Common myeloid progenitor, CD34-positive (primary cell): Measurements from ENCODE around the gene RANBP17.
A peak's percentile ranks its signal among the peaks of the same experiment; 100 is the strongest.

ENCODE experiments used
- CTCF ChIA-PET: fragments of 350-600 bp; sonication (Branson Sonifier 250); formaldehyde crosslinking; loops from one replicate; lab custom pipeline; 2021; ENCODE audit warnings: antibody characterized with exemption; lab: Charles Lee
- POLR2A ChIA-PET: fragments of 350-600 bp; sonication (Branson Sonifier 250); formaldehyde crosslinking; loops from one replicate; lab custom pipeline; 2021; ENCODE audit warnings: antibody characterized with exemption; lab: Charles Lee
- DNase-seq, 3 donors: peaks; one replicate each; pipeline versions ENCODE4 v3.0.0 to v3.0.0-alpha.2; 2013
- H3K27ac ChIP-seq, 2 experiments: 1 replicate in 1 of 2; 2 replicates in 1 of 2; pipeline ENCODE4 v1.7.0; 2013; ENCODE audit warnings: inconsistent platforms in 2 of 2, low read length in 2 of 2, mild to moderate bottlenecking in 2 of 2, low read depth in 1 of 2, moderate library complexity in 1 of 2; ENCODE audit not compliant: severe bottlenecking in 2 of 2, insufficient read depth in 1 of 2, poor library complexity in 1 of 2
- H3K27me3 ChIP-seq, 5 experiments: replicated peaks in 2 of 5; 1 replicate in 3 of 5; 2 replicates in 2 of 5; pipeline versions ENCODE4 v1.6.1 to v1.7.0; 2013; ENCODE audit warnings: low read length in 4 of 5, mild to moderate bottlenecking in 2 of 5, moderate library complexity in 2 of 5, inconsistent platforms in 1 of 5; ENCODE audit not compliant: insufficient read depth in 5 of 5, control insufficient read depth in 4 of 5
- H3K36me3 ChIP-seq, 4 experiments: 1 replicate in 2 of 4; 2 replicates in 2 of 4; pipeline versions ENCODE4 v1.6.1 to v1.7.0; 2013; ENCODE audit warnings: low read length in 3 of 4, control low read depth in 1 of 4, mild to moderate bottlenecking in 1 of 4; ENCODE audit not compliant: control insufficient read depth in 4 of 4, insufficient read depth in 4 of 4
- H3K4me1 ChIP-seq, 4 experiments: 1 replicate in 3 of 4; 2 replicates in 1 of 4; pipeline versions ENCODE4 v1.6.1 to v1.7.1; 2013; ENCODE audit warnings: low read length in 3 of 4, mild to moderate bottlenecking in 3 of 4, control low read depth in 1 of 4, inconsistent platforms in 1 of 4, moderate library complexity in 1 of 4; ENCODE audit not compliant: control insufficient read depth in 4 of 4, insufficient read depth in 4 of 4; ENCODE audit errors: control extremely low read depth in 1 of 4
- H3K4me3 ChIP-seq, 7 experiments: 1 replicate in 4 of 7; 2 replicates in 3 of 7; pipeline versions ENCODE4 v1.5.1 to v1.7.0; 2013; ENCODE audit warnings: mild to moderate bottlenecking in 7 of 7, low read length in 6 of 7, moderate library complexity in 6 of 7, inconsistent platforms in 2 of 7, low read depth in 2 of 7, control low read depth in 1 of 7; ENCODE audit not compliant: insufficient read depth in 4 of 7, control insufficient read depth in 1 of 7; ENCODE audit errors: extremely low read depth in 1 of 7
- H3K9me3 ChIP-seq, 5 experiments: 1 replicate in 4 of 5; 2 replicates in 1 of 5; pipeline versions ENCODE4 v1.6.1 to v1.7.1; 2013; ENCODE audit warnings: low read length in 4 of 5, mild to moderate bottlenecking in 2 of 5, inconsistent platforms in 1 of 5, low read depth in 1 of 5, moderate library complexity in 1 of 5; ENCODE audit not compliant: control insufficient read depth in 4 of 5, insufficient read depth in 2 of 5; ENCODE audit errors: control extremely low read depth in 1 of 5
- WGBS: methylation state at CpG from one replicate; pipeline ENCODE4 v1.1.5; 2013; ENCODE audit not compliant: insufficient coverage; 5-methylcytosine and 5-hydroxymethylcytosine counted together

The RANBP17 gene

DNA sequence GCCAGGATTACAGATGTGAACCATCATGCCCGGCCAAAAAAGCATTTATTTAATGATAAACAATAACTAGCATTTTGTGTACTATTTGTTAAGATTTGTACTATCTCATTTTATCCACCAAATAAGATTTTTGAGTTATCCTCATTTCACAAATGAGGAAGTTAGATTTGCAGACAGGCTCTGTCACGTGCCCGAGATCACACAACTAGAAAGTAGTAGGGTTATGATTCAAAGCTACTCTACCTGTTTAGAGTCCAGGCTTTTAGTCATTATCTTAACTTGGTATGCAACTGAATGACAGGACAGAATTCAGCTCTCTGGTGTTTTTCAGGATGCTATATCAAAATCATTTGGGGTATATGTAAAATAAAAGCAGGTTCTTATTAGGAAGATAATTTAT lies 20.5 kb downstream of the RANBP17 start:
- DNase-seq = peak in 1 of 3 donors; percentile 12
- Histone ChIP-seq H3K36me3 (peaks cover 0 to 6% (median 2%) of the 10 kb centered on the region in 4 experiments), H3K27ac (no peak overlapping the region), H3K27me3 (no peaks in the 10 kb centered on the region), H3K9me3 (no peaks in the 10 kb centered on the region), H3K4me3 (no peak overlapping the region), H3K4me1 (no peaks in the 10 kb centered on the region)
- ChIA-PET CTCF (no interaction called here), POLR2A (no interaction called here)
- 89% methylated on average over 2 of the region's 3 CpGs for WGBS

DNA sequence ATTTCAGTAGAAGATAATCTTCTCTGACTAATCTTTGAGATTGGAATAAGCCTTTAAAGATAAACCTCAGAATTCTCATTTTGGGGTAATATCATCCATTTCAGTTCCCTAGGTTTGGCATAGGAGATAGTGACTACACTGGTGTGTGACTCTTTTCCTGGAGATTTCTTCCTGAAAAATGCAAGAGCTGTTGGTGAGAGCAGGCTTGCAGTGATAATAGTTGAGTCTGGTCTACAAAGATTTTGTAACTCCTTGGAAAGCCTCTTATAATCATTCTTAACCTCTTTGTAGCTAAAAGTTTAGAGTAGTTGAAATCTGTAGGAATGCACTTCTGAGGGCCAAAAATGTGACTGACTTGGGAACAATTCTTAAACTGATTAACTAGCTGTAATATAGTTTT lies 23.4 kb downstream of the RANBP17 start:
- Histone ChIP-seq H3K27ac (no peak overlapping the region), H3K27me3 (no peaks in the 10 kb centered on the region), H3K9me3 (no peaks in the 10 kb centered on the region), H3K4me3 (no peak overlapping the region), H3K36me3 (peaks cover 0 to 4% (median under 1%) of the 10 kb centered on the region in 4 experiments), H3K4me1 (no peaks in the 10 kb centered on the region)
- POLR2A ChIA-PET = no interaction called here
- no peak for DNase-seq
- CTCF ChIA-PET = no interaction called here

DNA sequence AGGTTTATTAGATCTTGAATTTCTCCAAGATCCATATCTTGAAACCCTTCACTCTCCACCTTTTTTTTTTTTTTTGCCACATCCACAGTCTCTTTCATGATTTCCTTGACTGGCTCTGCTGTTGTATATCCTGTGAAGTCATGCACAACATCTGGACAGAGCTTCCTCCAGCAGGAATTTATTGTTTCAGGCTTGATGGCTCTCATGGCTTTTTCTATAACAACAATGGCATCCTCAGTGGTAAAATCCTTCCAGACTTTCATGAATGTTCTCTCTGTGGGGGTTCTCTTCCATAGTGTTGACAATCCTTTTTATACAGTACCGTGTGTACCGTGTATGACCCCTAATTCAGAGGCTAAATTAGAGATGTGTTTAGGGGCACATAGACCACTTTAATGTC lies 24.0 kb downstream of the RANBP17 start:
- CTCF ChIA-PET = no interaction called here
- no peak for DNase-seq

DNA sequence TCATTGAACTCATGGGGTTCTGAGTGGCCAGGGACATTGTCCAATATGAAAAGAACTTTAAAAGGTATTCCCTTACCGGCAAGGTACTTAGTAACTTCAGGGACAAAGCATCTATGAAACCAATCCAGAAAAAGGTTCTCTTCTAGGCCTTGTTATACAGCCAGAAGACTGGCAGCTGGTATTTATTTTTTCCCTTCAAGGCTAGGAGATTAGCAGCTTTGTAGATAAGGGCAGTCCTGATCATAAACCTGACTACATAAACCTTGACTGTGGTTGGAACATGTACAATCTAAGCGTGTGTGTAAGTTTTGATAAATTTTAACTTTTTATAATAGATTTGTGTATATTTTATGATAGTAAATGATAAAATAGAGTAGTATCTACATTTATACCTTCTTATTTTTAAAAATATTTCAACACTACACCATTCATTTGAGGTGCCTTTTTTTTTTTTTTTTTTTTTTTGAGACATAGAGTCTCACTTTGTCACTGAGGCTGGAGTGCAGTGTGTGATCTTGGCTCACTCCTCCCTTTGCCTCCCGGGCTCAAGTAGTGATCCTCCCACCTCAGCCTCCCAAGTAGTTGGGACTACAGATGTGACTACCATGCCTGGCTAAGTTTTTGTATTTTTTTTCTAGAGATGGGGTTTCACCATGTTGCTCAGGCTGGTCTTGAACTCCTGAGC lies 24.5 kb downstream of the RANBP17 start:
- no peaks in the 10 kb centered on the region for H3K9me3 ChIP-seq
- H3K27ac ChIP-seq = no peak overlapping the region
- ChIA-PET POLR2A (no interaction called here), CTCF (no interaction called here)
- no peak for DNase-seq
- 89% methylated on average over 1 of the region's 3 CpGs for WGBS
- no peaks in the 10 kb centered on the region for H3K4me1 ChIP-seq
- no peak overlapping the region for H3K4me3 ChIP-seq
- no peaks in the 10 kb centered on the region for H3K36me3 ChIP-seq
- H3K27me3 ChIP-seq = no peaks in the 10 kb centered on the region

More for the DNA sequence above, 24.0 kb downstream of the RANBP17 start:
- H3K27me3 ChIP-seq = no peaks in the 10 kb centered on the region
- H3K36me3 ChIP-seq = peaks cover 0 to 2% (median 0%) of the 10 kb centered on the region in 4 experiments
- POLR2A ChIA-PET = no interaction called here
- WGBS = 100% methylated on average over 1 of the region's 2 CpGs
- H3K9me3 ChIP-seq = no peaks in the 10 kb centered on the region
- no peak overlapping the region for H3K4me3 ChIP-seq
- no peak overlapping the region for H3K27ac ChIP-seq
- no peaks in the 10 kb centered on the region for H3K4me1 ChIP-seq

DNA sequence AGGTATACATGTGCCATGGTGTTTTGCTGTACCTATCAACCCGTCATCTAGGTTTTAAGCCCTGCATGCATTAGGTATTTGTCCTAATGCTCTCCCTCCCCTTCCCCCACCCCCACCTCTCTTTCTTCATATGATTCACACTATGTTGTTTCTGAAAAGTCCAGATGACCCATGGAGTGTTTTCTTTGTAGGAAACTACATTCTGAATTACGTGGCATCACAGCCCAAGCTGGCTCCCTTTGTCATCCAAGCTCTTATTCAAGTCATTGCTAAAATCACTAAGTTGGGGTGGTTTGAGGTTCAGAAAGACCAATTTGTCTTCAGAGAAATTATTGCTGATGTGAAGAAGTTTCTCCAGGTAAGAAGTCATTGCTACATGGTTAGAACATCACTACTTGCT lies 30.4 kb downstream of the RANBP17 start:
- Histone ChIP-seq H3K4me3 (no peak overlapping the region), H3K36me3 (peaks cover 0 to 3% (median 0%) of the 10 kb centered on the region in 4 experiments), H3K4me1 (no peaks in the 10 kb centered on the region), H3K27ac (no peak overlapping the region), H3K27me3 (no peaks in the 10 kb centered on the region), H3K9me3 (no peaks in the 10 kb centered on the region)
- WGBS = no CpG with 5 or more reads among the region's 2 CpGs
- no peak for DNase-seq
- ChIA-PET POLR2A (interaction anchor here (0.6 kb wide), 1 partner anchor 101 kb away, joined by 5 read pairs; no protein-coding TSS in a partner anchor), CTCF (no interaction called here)

DNA sequence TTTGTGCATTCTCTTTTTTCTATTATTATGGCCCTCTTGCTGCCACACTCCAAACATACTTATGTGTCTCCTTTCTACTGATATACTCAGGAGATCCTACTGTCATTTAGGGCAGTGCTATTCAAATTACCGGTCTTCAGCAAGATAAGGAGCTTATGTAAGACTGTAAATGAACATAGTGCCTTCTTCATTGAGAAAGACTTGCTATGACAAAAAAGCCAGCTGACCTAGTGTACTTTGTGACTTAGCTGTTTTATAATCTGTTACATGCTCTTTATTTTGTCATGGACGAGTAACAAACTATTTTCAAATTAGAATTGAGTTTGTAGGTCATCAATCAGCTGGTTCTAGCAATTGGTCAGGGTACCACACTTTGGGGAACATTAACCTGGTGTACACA lies 32.8 kb downstream of the RANBP17 start:
- no peak overlapping the region for H3K27ac ChIP-seq
- no peaks in the 10 kb centered on the region for H3K4me1 ChIP-seq
- no peak overlapping the region for H3K4me3 ChIP-seq
- no CpG with 5 or more reads among the region's 2 CpGs for WGBS
- H3K36me3 ChIP-seq = peaks cover 0 to 3% (median 0%) of the 10 kb centered on the region in 4 experiments
- no peaks in the 10 kb centered on the region for H3K9me3 ChIP-seq
- H3K27me3 ChIP-seq = no peaks in the 10 kb centered on the region
- POLR2A ChIA-PET = no interaction called here
- CTCF ChIA-PET = interaction anchor here (0.7 to 1.3 kb wide), 3 partner anchors 14 to 18 kb away, joined by 3 to 4 read pairs (median 3); no protein-coding TSS in a partner anchor
- no peak for DNase-seq

DNA sequence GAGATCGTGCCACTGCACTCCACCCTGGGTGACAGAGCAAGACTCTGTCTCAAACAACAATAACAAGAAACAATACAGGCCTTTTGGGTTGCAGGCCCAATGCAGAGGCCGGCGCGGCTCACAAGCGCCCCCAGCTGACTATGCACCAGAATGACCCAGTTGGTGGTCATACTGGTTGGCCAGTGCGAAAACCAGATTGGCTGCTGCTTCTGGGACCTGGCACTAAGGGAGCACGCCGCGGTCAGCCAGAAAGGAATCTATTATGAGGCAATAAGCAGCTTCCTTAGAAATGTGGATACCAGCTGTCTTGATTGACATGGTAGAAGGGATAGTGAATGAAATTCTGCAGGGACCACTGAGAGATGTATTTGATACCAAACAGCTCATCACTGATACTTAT lies 35.0 kb downstream of the RANBP17 start:
- Histone ChIP-seq H3K4me1 (no peaks in the 10 kb centered on the region), H3K4me3 (no peak overlapping the region), H3K36me3 (peaks cover 0 to under 1% (median 0%) of the 10 kb centered on the region in 4 experiments), H3K27ac (no peak overlapping the region), H3K9me3 (peaks cover 0 to 1% (median 0%) of the 10 kb centered on the region in 5 experiments), H3K27me3 (no peaks in the 10 kb centered on the region)
- 92% methylated on average over 8 of the region's 9 CpGs for WGBS
- ChIA-PET CTCF (interaction anchor here (1.2 kb wide), 1 partner anchor 17 kb away, joined by 4 read pairs; no protein-coding TSS in a partner anchor), POLR2A (no interaction called here)
- no peak for DNase-seq
